Ectodermal cell (in vitro differentiated cells): ENCODE data around the gene ACKR3.

Experiments used
- H3K27ac ChIP-seq: 2 replicates; pipeline ENCODE4 v1.7.0; 2013; ENCODE audit warnings: mild to moderate bottlenecking, low read depth, low read length; ENCODE audit not compliant: insufficient read depth, poor library complexity, severe bottlenecking
- H3K27me3 ChIP-seq: 2 replicates; pipeline ENCODE4 v1.7.0; 2013; ENCODE audit warnings: mild to moderate bottlenecking, low read length; ENCODE audit not compliant: insufficient read depth, control insufficient read depth, poor library complexity, severe bottlenecking
- H3K36me3 ChIP-seq: one replicate; pipeline ENCODE4 v1.7.0; 2013; ENCODE audit warnings: low read length; ENCODE audit not compliant: control insufficient read depth, insufficient read depth
- H3K4me1 ChIP-seq: one replicate; pipeline ENCODE4 v1.7.0; 2013; ENCODE audit warnings: low read length; ENCODE audit not compliant: control insufficient read depth, insufficient read depth
- H3K4me3 ChIP-seq: 2 replicates; pipeline ENCODE4 v1.7.0; 2013; ENCODE audit warnings: low read depth, low read length, control low read depth; ENCODE audit not compliant: insufficient read depth
- H3K9me3 ChIP-seq: 2 replicates; pipeline ENCODE4 v1.7.0; 2013; ENCODE audit warnings: mild to moderate bottlenecking, low read length, moderate library complexity; ENCODE audit not compliant: control insufficient read depth
- WGBS, 2 experiments: methylation state at CpG; one replicate each; pipeline ENCODE4 v1.1.7; 2013; ENCODE audit warnings: missing lambda C conversion rate in 2 of 2; 5-methylcytosine and 5-hydroxymethylcytosine counted together

Gene ACKR3

GRCh38 chr2:236607471-236608187 lies 38.0 kb downstream of the ACKR3 start:
- Histone ChIP-seq H3K9me3 (no peaks in the 10 kb centered on the region), H3K27ac (no peak overlapping the region), H3K27me3 (peaks cover 3% of the 10 kb centered on the region), H3K36me3 (no peaks in the 10 kb centered on the region), H3K4me1 (peaks cover 11% of the 10 kb centered on the region), H3K4me3 (no peak overlapping the region)
- WGBS, 2 experiments, result 88 to 90% methylated on average over 9 of the region's 9 CpGs

- peaks cover 3% of the 10 kb centered on the region for H3K27me3 ChIP-seq
- 96% methylated on average over 3 of the region's 3 CpGs for WGBS, 2 experiments
- no peak overlapping the region for H3K27ac ChIP-seq
- no peak overlapping the region for H3K4me3 ChIP-seq
- H3K9me3 ChIP-seq, result no peaks in the 10 kb centered on the region
- H3K4me1 ChIP-seq, result peaks cover 11% of the 10 kb centered on the region
- no peaks in the 10 kb centered on the region for H3K36me3 ChIP-seq
Measured at GRCh38 chr2:236608188-236608525, 38.5 kb downstream of the ACKR3 start.

- Histone ChIP-seq H3K27ac (no peak overlapping the region), H3K36me3 (no peaks in the 10 kb centered on the region), H3K4me3 (no peak overlapping the region), H3K4me1 (peaks cover 11% of the 10 kb centered on the region), H3K9me3 (no peaks in the 10 kb centered on the region), H3K27me3 (peaks cover 3% of the 10 kb centered on the region)
- 93 to 96% methylated on average over 3 of the region's 3 CpGs for WGBS, 2 experiments
Measured at GRCh38 chr2:236608710-236609109, 39.1 kb downstream of the ACKR3 start.

- Histone ChIP-seq H3K4me3 (no peak overlapping the region), H3K36me3 (no peaks in the 10 kb centered on the region), H3K9me3 (no peaks in the 10 kb centered on the region), H3K27me3 (no peaks in the 10 kb centered on the region), H3K4me1 (no peaks in the 10 kb centered on the region), H3K27ac (no peak overlapping the region)
- WGBS, 2 experiments, result 92 to 95% methylated on average over 8 of the region's 8 CpGs
Measured at GRCh38 chr2:236610991-236611821, 41.6 kb downstream of the ACKR3 start.

DNA sequence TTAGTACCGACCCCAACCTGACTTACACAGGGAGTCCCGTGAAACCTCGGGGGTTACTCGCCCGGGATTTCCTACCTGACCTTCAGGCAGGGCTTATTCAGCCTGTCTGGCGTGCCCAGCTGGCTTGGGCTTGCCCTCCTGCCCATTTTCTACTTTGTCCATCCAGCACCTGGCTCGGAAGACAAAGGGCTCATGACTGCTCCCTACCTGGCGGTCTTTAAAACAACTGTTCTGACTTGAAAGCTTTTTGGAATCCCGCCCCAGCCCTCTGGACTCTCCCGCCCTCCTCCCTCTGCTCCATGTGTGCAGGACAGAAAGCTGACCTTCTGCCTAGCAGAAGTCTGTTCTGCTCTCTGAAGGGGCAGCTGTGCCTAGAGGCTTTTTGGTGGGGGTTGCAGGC lies 43.1 kb downstream of the ACKR3 start:
- Histone ChIP-seq H3K9me3 (no peaks in the 10 kb centered on the region), H3K4me3 (no peak overlapping the region), H3K4me1 (no peaks in the 10 kb centered on the region), H3K27ac (no peak overlapping the region), H3K27me3 (no peaks in the 10 kb centered on the region), H3K36me3 (no peaks in the 10 kb centered on the region)
- WGBS, 2 experiments, result 87 to 89% methylated on average over 10 of the region's 10 CpGs

- WGBS, 2 experiments, result 94 to 95% methylated on average over 4 of the region's 4 CpGs
Measured at GRCh38 chr2:236613612-236614011, 44.0 kb downstream of the ACKR3 start.

GRCh38 chr2:236614551-236614950 lies 44.9 kb downstream of the ACKR3 start:
- H3K4me3 ChIP-seq, result no peak overlapping the region
- no peak overlapping the region for H3K27ac ChIP-seq
- no peaks in the 10 kb centered on the region for H3K36me3 ChIP-seq
- no peaks in the 10 kb centered on the region for H3K9me3 ChIP-seq
- 90 to 91% methylated on average over 5 of the region's 5 CpGs for WGBS, 2 experiments
- H3K27me3 ChIP-seq, result no peaks in the 10 kb centered on the region
- H3K4me1 ChIP-seq, result no peaks in the 10 kb centered on the region

More at GRCh38 chr2:236613612-236614011, 44.0 kb downstream of the ACKR3 start:
- no peaks in the 10 kb centered on the region for H3K9me3 ChIP-seq
- no peak overlapping the region for H3K4me3 ChIP-seq
- no peaks in the 10 kb centered on the region for H3K4me1 ChIP-seq
- H3K27me3 ChIP-seq, result no peaks in the 10 kb centered on the region
- H3K36me3 ChIP-seq, result no peaks in the 10 kb centered on the region
- H3K27ac ChIP-seq, result no peak overlapping the region

- WGBS, 2 experiments, result 92 to 96% methylated on average over 6 of the region's 6 CpGs
- H3K4me1 ChIP-seq, result peaks cover under 1% of the 10 kb centered on the region
- H3K27me3 ChIP-seq, result no peaks in the 10 kb centered on the region
- no peak overlapping the region for H3K27ac ChIP-seq
- H3K36me3 ChIP-seq, result no peaks in the 10 kb centered on the region
- H3K4me3 ChIP-seq, result no peak overlapping the region
- no peaks in the 10 kb centered on the region for H3K9me3 ChIP-seq
Measured at GRCh38 chr2:236616031-236616430, 46.4 kb downstream of the ACKR3 start.

DNA sequence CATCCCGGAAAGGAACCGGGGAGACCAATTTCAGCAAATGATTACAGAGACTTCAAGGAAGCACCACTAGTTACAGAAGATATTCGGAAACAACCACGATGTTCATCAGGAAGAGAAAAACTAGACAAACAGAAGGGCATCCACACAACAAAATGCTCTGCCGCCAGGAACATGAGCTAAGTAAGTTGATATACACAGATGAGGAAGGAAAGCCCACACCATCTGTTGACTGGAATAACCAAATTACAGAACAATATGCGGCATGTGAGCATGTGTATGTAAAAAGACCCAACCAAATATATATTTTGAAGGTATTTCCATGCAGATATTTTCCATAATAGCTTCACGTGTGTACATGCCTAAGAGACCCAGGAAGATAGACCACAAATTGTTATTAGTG lies 47.0 kb downstream of the ACKR3 start:
- Histone ChIP-seq H3K27ac (no peak overlapping the region), H3K4me1 (peaks cover 6% of the 10 kb centered on the region), H3K36me3 (no peaks in the 10 kb centered on the region), H3K27me3 (no peaks in the 10 kb centered on the region), H3K4me3 (no peak overlapping the region), H3K9me3 (no peaks in the 10 kb centered on the region)
- WGBS, 2 experiments, result 95 to 96% methylated on average over 6 to 7 of the region's 7 CpGs

DNA sequence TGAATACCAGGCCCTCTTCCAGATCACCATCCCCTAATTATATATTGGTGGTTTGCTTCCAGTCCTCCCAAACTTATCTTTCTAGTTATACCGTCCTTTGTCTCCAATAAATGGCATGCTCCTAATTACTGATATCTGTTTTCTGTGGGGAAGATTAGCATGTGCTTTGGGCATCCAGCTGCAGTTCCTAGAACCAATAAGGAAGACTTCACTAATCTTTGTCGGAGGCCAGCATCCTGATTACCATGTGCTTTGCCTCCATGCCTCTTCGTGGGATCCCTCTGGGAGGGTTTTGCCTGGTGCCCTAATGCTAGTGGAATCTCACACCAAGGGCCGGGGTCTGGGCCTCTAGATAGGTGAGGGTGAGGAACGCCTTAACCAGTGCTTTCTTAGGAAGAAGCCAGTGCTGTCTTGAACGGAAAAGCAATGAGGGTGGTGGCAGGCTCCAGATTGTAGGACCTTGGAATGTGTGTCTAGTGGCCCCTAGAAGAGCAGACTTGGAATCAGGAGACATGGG lies 47.7 kb downstream of the ACKR3 start:
- Histone ChIP-seq H3K27me3 (no peaks in the 10 kb centered on the region), H3K27ac (no peak overlapping the region), H3K4me1 (peaks cover 8% of the 10 kb centered on the region), H3K36me3 (no peaks in the 10 kb centered on the region), H3K9me3 (no peaks in the 10 kb centered on the region), H3K4me3 (no peak overlapping the region)
- 90 to 94% methylated on average over 5 to 6 of the region's 6 CpGs for WGBS, 2 experiments
